VCaP (cell line): ENCODE results near the gene RIPK3.

Source experiments
- H3K27ac ChIP-seq: fragments of 450-650 bp; 2 replicates; pipeline ENCODE4 v1.5.1; 2017
- CTCF ChIP-seq: fragments of 450-650 bp; conservative IDR thresholded peaks from 2 replicates; pipeline ENCODE4 v1.5.1; 2017; ENCODE audit warnings: mild to moderate bottlenecking, moderate library complexity

RIPK3 gene

DNA sequence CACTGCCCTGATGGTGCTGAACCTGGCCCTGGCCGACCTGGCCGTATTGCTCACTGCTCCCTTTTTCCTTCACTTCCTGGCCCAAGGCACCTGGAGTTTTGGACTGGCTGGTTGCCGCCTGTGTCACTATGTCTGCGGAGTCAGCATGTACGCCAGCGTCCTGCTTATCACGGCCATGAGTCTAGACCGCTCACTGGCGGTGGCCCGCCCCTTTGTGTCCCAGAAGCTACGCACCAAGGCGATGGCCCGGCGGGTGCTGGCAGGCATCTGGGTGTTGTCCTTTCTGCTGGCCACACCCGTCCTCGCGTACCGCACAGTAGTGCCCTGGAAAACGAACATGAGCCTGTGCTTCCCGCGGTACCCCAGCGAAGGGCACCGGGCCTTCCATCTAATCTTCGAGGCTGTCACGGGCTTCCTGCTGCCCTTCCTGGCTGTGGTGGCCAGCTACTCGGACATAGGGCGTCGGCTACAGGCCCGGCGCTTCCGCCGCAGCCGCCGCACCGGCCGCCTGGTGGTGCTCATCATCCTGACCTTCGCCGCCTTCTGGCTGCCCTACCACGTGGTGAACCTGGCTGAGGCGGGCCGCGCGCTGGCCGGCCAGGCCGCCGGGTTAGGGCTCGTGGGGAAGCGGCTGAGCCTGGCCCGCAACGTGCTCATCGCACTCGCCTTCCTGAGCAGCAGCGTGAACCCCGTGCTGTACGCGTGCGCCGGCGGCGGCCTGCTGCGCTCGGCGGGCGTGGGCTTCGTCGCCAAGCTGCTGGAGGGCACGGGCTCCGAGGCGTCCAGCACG, 23.8 kb downstream of the RIPK3 start:
- no peak overlapping the region for H3K27ac ChIP-seq
- TF ChIP-seq CTCF, result no peak

- no peak overlapping the region for H3K27ac ChIP-seq
- no peak for TF ChIP-seq CTCF
Measured at GRCh38 chr14:24315243-24315806, 24.5 kb downstream of the RIPK3 start.

- TF ChIP-seq CTCF, result no peak
Measured at GRCh38 chr14:24314377-24315193, 25.2 kb downstream of the RIPK3 start.

DNA sequence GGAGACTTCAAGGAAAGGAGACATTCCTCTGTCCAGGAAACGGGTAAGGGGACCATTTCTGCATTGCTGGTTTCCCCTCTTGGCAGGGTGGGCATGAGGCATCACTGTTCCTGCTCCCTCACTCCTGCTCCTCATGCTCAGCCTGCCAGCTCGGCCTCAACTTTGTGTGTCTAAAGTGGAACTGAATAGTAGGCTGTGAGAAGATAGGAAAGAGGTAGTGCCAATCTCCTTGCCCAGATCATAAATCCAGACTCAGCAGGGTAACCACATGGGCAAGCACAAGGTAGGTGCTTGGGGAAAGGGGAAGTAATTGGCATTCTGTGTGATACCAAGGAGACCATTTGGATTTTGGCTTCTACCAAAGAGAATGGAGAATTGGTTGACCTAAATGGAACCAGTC, 25.9 kb downstream of the RIPK3 start:
- TF ChIP-seq CTCF, result no peak

More at GRCh38 chr14:24314377-24315193, 25.2 kb downstream of the RIPK3 start:
- H3K27ac ChIP-seq, result no peak overlapping the region

GRCh38 chr14:24312736-24313507, 26.9 kb downstream of the RIPK3 start:
- no peak overlapping the region for H3K27ac ChIP-seq
- TF ChIP-seq CTCF, result no peak

More for the DNA sequence above, 25.9 kb downstream of the RIPK3 start:
- H3K27ac ChIP-seq, result no peak overlapping the region

- TF ChIP-seq CTCF, result no peak
- no peak overlapping the region for H3K27ac ChIP-seq
Measured at GRCh38 chr14:24311837-24312615, 27.8 kb downstream of the RIPK3 start.
